Measurements from ENCODE around the gene CRB2. TPM values are rescaled to one million over a fixed set of nuclear protein-coding genes. Genes with fewer than 3 reads are reported as not detected.
A peak's percentile ranks its signal among the peaks of the same experiment; 100 is the strongest.

The CRB2 gene
- total RNA-seq, 2 donors from 2014 or later = 0.92 to 1.1 TPM

DNA sequence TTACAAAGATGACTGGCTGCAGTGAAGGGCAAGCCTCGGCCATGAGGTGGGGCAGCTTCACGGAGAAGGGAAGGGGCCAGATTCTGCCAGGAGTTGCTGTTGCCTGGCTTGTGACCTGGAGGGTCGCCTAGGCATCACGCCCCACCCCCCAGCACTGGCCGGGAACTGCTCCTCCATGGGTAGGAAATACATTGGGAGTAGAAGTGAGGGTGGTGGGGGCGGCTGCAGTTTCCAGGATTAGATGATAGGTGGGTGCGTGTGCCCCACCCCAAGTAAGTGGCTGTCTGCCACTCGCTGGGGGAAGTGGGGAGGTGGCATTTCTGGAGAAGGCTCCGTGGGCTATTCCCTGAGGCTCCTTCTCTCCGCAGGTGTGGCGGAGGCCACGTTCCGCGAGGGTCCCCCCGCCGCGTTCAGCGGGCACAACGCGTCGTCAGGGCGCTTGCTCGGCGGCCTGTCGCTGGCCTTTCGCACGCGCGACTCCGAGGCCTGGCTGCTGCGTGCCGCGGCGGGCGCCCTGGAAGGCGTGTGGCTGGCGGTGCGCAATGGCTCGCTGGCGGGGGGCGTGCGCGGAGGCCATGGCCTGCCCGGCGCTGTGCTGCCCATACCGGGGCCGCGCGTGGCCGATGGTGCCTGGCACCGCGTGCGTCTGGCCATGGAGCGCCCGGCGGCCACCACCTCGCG is 16.9 kb downstream of the CRB2 start:
- ATAC-seq (no peak), DNase-seq (no peak)
- intact Hi-C loops (cut with DNase I, micrococcal nuclease) = no loop called here

DNA sequence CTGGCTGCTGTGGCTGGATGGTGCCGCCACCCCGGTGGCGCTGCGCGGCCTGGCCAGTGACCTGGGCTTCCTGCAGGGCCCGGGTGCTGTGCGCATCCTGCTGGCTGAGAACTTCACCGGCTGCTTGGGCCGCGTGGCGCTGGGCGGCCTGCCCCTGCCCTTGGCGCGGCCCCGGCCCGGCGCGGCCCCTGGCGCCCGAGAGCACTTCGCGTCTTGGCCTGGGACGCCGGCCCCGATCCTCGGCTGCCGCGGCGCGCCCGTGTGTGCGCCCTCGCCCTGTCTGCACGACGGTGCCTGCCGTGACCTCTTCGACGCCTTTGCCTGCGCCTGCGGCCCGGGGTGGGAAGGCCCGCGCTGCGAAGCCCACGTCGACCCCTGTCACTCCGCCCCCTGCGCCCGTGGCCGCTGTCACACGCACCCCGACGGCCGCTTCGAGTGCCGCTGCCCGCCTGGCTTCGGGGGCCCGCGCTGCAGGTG is 17.5 kb downstream of the CRB2 start:
- ATAC-seq (no peak), DNase-seq (no peak)
- intact Hi-C loops (cut with DNase I, micrococcal nuclease) = no loop called here

DNA sequence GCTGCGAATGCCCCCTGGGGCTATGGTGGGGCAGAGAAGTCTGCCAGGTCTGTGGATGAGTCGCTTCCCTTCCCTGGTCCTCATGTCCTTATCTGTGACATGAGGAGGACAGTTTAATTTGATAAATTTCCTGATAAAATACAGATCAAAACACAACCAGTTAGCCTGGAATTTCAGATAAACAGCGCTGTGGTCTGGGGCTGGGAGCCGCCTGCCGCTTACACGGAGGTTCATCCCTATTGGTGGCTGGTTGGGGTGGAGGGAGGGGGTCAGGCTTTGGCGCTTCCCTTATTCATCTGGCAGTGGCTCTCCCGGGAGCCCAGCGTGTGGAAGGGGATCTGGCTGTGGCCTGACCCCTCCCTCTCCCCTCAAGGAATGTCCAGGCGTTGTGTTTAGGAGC is 17.9 kb downstream of the CRB2 start:
- intact Hi-C loops (cut with DNase I, micrococcal nuclease) = no loop called here
- ATAC-seq (no peak), DNase-seq (no peak)

DNA sequence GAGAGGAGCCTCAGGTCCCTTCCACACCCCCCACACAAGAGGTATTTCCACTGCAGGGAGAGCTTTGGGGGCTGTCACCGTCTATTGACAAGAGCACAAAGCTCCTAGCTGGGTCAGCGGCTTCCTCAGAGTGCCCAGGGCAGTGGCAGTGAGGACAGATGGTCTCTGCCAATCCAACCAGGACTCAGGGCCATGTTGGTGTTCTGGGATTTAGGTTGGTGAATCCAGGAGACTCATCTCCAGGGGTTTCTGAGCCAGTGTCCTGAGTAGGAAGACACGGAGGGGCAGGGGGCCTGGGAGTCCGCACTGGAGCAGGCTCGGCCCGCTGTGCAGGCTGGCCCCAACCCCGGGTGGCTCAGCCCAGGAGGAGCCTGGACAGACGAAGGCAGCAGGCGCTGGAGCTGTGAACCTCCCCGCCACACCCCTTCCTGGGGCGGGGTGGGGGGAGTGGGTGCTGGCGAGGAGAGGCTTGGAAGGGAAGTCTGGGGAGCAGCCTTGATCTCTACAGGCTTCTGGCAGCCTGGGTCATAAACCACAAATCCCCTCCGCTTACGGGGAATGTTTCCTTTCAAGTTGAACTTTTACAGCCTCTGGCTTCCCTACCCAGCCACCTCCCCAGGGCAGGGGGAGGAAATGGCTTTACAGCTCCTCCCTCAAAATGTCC is 19.6 kb downstream of the CRB2 start:
- intact Hi-C loops (cut with DNase I, micrococcal nuclease) = no loop called here

DNA sequence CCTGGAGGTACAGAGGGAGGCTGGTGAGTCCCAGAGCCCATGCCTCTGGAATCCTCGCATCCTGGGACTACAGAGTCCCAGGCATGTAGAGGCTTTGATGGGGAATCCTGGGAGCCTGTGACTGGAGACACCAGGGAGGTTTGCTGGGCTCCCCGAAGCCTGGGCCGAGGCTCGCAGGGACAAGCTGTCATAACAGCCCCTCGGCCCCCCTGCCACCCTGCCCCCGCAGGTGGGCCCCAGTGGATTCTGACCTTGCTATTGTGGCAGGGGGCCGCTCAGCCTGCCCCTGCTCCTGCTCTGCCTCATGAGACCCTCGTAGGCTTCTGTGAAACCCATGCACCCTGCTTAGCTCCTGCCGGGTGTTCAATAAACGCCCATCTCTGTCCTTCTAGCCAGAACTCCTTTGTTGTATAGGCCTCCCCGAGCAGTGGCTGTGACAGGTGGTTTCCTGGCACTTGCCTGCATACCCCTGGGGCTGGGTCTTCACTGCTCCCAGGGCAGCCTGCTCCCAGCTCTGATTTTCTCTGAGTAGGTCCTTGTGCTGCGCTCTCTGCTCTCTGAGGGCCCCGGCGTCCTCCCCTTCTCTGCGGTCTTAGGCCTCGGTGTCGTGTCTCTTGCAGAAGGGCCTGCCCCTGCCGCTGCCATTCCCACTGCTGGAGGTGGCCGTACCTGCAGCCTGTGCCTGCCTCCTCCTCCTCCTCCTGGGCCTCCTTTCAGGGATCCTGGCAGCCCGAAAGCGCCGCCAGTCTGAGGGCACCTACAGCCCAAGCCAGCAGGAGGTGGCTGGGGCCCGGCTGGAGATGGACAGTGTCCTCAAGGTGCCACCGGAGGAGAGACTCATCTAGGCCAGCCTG is 20.4 kb downstream of the CRB2 start:
- intact Hi-C loops (cut with DNase I, micrococcal nuclease) = no loop called here
- DNase-seq (peak in 1 of 2 donors; percentile 34), ATAC-seq (peak; percentile 28)

More for the DNA sequence above, 19.6 kb downstream of the CRB2 start:
- DNase-seq = peak; percentile 80 to 86
- peak; percentile 72 for ATAC-seq

DNA sequence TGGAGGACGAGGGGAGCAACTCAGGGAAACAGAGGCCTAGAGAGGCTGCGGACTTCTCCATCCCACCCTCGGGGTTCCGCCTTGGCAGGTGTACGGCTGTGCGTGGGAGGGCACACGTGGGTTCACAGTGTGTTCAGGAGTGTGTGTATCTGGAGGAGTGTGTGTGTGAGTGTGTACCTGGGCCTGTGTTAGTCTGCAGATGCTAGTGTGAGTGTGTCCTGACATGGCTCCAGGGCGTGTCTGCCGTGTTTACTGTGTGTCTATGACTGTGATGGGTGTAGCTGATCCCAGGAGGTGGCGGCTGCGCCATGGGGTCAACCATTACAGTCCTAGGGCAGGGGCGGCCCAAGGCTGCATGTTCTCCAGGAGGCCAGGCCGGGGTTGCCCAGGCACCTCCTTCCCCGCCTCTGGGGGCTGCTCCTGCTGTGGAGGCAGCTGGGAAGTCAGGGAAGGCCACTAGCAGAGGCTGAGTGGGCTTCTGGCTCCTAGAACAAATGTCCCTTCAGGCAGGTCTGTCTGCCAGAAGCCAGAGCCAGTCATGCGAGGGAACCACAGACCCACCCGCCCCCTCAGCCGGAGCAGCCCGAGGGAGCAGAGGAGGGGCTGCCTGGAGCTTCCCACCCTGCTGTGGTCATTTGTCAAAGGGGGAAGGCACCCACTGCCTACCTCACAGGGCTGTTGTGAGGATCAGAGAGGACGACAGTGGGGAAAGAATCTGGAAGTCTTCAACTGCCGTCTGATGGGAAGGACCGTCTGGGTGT is 21.4 kb downstream of the CRB2 start:
- peak; percentile 84 to 85 for DNase-seq
- intact Hi-C loops (cut with DNase I, micrococcal nuclease) = no loop called here
- peak; percentile 80 for ATAC-seq

DNA sequence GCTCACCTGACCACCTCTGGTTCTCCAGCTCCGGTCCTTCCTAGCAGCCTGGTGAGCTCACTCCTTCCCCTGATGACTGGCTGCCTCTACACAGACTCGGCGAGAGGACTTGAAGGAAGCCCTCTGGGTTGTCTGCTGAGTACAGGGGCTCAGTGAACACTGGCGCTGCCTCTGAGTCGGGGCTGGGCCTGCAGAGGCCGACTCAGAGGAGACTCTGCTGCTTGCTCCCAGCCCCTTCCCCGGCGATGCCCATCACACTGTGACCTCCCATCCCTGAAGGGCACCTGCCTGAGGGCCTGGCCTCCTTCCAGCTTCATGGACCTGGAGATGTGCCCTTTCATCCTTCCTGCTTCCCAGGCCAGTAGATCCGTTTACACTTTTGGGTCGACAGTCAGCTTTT is 22.0 kb downstream of the CRB2 start:
- DNase-seq (peak in 1 of 2 donors; percentile 42), ATAC-seq (no peak)
- intact Hi-C loops (cut with DNase I, micrococcal nuclease) = no loop called here

DNA sequence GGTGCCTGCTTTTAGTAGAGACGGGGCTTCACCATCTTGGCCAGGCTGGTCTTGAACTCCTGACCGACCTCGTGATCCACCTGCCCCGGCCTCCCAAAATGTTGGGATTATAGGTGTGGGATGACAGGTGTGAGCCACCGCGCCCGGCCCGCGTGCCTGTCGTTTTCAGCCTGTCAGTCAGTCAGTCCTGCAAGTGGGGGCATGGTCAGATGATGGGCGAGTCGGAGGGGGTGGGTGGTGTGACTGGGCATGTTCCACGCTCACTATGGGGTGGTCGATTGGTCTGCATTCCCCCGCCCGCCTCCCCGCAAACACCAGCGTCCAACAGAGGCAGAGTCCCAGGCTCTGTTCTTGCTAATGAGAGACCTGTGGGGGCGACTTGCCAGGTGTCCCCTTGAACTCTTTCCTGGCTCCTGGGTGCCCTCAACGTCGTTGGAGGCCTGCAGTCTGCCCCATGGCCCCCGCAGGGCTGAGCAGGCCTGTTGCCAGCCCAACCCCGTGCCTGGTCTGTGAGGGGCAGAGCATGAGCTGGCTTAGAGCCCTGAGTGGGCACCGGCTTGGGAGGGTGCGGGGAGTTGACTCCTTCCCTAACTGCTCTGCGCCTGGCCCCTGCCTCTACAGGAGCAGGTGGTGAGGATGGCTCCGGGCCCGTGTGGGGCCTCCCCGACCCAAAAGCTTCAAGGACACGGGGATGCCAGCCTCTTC is 23.1 kb downstream of the CRB2 start:
- no peak for ATAC-seq
- intact Hi-C loops (cut with DNase I, micrococcal nuclease) = no loop called here

DNA sequence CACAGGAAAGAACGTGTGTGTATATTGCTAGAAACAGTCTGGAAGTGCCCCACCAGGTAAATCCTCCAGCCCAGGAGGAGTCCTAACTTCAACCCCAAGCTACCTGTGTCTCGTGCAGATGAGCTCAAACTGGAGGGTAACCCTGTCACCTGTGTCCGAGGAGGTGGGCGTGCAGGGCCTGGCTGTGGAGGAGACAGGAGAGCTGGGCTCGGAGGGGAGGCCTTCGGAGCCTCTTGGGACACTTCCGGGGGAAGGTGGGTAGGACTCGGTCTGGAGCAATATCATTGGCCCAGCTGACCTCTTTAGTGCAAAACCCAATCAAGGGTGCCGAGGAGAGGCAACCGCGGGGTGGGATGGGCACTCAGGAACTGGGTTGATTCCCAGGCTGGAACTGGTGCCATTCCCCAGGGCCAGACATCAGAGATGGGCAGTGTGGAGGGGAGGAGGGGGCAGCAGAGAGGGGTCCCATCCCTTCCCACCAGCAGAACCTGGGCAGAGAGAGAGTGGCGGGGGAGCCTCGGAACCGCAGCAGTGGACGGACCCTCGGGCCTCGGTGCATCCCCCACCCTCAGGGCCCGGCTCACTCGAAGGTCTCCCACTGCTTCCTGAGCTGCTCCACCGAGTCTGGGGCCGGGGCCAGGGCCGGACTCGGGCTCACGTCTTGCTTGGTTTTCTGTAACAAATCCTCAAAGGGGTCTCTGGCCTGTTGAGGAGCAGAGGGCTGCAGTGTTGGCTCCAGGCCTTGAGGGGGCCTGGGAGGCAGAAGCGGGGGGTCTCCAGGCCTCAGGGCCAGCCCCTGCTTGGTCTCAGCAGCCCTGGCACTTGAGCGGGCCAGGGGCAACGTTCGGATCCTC is 25.1 kb downstream of the CRB2 start:
- DNase-seq (no peak), ATAC-seq (no peak)
- intact Hi-C loops (cut with DNase I, micrococcal nuclease) = no loop called here

More for the DNA sequence above, 23.1 kb downstream of the CRB2 start:
- DNase-seq = no peak

DNA sequence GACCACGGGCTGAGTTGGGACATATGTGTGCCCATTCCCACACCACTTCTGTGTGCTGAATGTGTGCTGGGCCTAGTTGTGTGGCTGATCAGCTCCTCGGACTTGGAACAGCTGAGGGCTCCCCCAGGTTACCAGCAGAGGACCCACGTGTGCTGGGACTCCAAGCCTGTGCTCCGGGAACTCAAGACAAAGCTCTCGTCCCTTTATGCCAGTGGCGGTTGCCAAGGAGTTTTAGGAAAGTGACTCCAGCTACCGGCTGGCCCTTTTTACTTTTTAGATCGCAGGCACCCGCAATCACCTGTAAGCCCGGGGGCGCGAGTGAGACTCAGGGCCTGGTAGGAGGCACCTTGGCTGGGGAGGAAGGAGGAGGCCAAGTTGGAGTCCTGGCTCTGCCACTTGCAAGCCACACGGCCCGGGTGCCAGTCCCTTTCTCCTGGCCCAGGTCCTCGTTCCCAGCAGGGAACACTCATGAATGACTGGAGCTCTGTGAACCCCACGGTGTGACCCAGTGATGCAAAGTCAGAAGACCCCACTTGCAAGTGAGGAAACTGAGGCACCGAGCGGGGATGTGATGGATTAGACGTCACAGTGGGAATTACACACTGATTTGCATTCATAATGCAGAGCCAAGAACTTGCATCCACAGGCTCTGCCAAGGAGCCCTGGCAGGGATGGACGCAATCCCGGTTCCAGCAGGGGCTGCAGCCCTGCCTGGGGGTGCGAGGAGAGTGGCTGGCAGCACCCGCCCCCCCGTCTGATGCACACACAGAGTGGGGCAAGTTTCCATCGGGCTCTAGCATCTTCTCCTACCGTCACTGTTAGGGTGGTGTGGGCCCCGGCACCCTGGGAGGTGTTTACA is 26.9 kb downstream of the CRB2 start:
- intact Hi-C loops (cut with DNase I, micrococcal nuclease) = no loop called here
- DNase-seq = no peak
- no peak for ATAC-seq

DNA sequence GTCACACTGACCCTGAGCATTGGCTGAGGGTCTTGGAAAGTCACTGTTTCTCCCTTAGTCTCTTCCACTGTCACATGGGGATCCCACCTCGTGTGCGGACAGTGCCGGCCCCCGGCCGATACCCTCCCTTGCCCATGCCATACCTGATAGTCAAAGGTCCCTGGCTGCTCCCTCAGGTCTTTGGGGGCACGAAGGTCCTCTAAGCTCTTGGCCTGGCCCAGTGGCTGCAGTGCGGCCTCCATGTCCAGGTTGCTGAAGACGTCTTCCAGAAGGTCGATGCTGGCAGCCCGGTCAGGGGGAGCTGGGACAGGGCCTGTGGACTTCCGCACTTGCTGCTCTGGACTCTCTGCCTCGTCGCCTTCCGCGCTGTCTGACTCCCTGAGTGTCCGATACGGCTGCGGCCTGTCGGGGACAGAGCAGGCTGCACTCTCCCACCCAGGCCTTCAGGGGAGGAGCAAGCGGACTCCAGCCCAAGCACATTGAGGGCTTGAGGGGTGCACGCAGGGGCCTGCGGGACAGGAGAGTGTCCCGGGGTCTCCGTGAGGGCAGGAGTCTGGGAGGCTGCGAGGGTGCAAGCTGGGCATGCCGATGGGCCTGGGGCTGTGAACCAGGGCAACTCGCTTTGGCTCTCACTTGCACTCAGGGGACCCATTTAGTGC is 27.6 kb downstream of the CRB2 start:
- ATAC-seq (no peak), DNase-seq (no peak)
- intact Hi-C loops (cut with DNase I, micrococcal nuclease) = no loop called here

DNA sequence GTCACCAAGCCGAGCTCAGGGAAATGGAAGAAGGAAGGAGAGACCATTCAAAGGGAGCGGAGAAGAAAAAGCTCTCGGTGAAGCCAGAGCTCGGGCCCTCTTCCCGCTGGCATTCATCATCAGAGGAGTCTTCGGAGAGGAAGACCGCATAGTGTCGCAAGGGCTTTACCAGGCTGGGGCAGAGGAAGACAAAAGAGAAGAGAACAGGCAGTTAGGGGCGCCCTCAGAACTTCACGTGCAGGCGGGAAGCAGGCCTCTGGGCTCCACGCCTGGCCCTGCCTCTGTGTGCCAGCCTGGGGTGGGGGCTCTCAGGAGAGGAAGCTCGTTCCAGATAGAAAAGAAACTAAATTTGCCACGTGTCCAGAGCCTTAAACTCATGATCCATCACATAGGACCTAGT is 31.7 kb downstream of the CRB2 start:
- intact Hi-C loops (cut with DNase I, micrococcal nuclease) = loop anchor here in 1 of 2 donors (5.0 kb wide), 1 partner anchor 35 kb away; no protein-coding TSS in a partner anchor
- DNase-seq (no peak), ATAC-seq (no peak)

DNA sequence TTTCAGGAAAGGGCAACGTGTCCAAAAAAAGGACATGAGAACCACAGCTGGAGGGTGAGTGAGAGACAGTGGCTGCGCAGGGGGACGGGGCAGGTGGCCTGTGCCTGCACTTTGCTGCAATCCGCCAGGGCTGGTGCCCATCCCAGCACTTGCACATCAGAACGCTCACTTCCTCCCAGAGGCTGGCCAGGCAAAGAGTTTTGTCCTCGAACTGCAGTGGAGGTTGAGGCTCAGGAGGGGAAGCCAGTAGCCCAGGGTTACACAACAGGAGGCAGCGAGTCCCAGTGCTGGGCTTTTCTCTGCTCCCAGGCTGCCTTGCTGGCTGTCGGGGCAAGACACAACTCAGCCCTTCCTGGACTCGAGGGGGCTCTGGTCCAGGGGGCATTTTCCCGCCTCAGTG is 33.1 kb downstream of the CRB2 start:
- ATAC-seq = no peak
- no peak for DNase-seq
- intact Hi-C loops (cut with DNase I, micrococcal nuclease) = loop anchor here in 1 of 2 donors (5.0 kb wide), 1 partner anchor 37 kb away; no protein-coding TSS in a partner anchor

DNA sequence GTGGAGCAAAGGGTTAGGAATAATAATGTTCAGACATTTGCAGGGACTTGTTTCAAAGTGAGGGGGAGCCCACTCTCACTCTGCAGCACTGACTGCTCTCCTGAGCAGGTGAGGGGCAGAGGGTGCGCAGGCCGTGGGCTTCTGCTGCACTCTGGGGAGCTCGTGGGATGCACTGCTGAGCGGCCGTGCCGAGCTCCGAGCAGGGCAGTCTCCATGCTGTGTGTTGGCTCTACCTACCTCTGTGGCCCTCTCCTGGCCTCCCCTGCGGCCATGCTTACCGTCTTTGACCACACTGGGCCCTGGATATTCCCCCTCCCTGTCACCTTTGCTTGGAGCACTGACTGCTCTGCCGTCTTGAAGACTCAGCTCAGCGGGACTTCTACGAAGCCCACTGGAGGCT is 33.7 kb downstream of the CRB2 start:
- intact Hi-C loops (cut with DNase I, micrococcal nuclease) = loop anchor here in 1 of 2 donors (5.0 kb wide), 1 partner anchor 37 kb away; no protein-coding TSS in a partner anchor
- no peak for ATAC-seq

DNA sequence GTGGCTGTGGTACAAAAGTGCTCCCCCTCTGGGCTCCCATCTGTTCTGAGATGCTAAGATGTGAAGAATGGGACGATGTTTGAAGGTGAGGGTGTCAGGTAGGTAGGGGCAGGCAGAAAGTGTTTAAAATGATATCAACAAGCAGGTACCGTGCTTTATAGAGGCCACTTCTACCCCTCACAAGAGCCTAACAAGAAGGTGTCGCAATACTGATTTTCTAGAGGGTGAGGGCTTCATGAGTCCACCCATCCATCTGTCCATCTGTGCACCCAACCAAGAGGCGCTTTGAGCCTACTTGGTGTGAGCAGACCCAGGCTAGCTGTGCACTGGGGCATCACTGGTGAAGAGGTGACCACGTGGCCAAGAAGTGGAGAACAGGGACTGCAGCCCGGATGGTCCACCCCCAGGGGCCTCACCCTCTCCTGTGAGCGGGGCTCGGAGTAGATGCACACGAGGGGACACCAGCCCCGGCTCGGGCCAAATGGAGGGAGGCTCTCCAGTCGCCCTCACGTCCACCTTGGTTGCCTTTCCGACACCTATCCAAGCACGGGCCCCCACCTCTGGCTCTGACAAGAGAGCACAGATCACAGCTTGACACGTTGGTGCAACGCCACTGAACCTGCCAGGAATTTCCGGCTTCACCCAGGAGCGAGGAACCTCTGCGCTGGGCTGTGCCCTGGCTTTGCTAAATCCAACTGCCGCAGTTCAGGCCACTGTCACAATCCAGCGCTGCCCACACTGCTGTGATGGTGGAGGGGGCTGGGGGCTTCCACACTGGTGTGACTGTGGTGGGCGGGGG is 34.5 kb downstream of the CRB2 start:
- ATAC-seq (no peak), DNase-seq (no peak)
- intact Hi-C loops (cut with DNase I, micrococcal nuclease) = no loop called here

More for the DNA sequence above, 33.7 kb downstream of the CRB2 start:
- no peak for DNase-seq

All from left colon (tissue), 2 donors.